CD14-positive monocyte (primary cell): ENCODE measurements around the gene PEG3. TPM values are rescaled to one million over a fixed set of nuclear protein-coding genes. Genes with fewer than 3 reads are reported as not detected.

Experiments
- DNase-seq, 3 donors: peaks; one replicate each; pipeline ENCODE4 v3.0.0-alpha.2; 2011 to 2022
- H2AFZ ChIP-seq: 2 replicates; pipeline ENCODE4 v1.6.0; 2012; ENCODE audit warnings: mild to moderate bottlenecking, low read depth, low read length, inconsistent platforms; ENCODE audit not compliant: insufficient read depth, poor library complexity, severe bottlenecking
- H3K27ac ChIP-seq, 2 donors: 1 replicate in 1 of 2; 2 replicates in 1 of 2; pipeline ENCODE4 v1.5.1; 2012 to 2013; ENCODE audit warnings: low read length in 2 of 2, control low read depth in 1 of 2, inconsistent platforms in 1 of 2, low read depth in 1 of 2, mild to moderate bottlenecking in 1 of 2
- H3K27me3 ChIP-seq, 2 donors: one replicate each; pipeline versions ENCODE4 v1.6.0 to v1.6.1; 2011 to 2013; ENCODE audit warnings: low read length in 2 of 2; ENCODE audit not compliant: control insufficient read depth in 2 of 2, insufficient read depth in 2 of 2
- H3K36me3 ChIP-seq, 2 donors: replicated peaks in 1 of 2; 1 replicate in 1 of 2; 2 replicates in 1 of 2; pipeline versions ENCODE4 v1.5.1 to v1.6.1; 2012 to 2013; ENCODE audit warnings: low read length in 2 of 2, control low read depth in 1 of 2, inconsistent platforms in 1 of 2, mild to moderate bottlenecking in 1 of 2; ENCODE audit not compliant: insufficient read depth in 2 of 2, control insufficient read depth in 1 of 2
- H3K4me1 ChIP-seq, 2 donors: 1 replicate in 1 of 2; 2 replicates in 1 of 2; pipeline versions ENCODE4 v1.5.1 to v1.6.1; 2012 to 2013; ENCODE audit warnings: low read length in 2 of 2, control low read depth in 1 of 2, inconsistent platforms in 1 of 2, mild to moderate bottlenecking in 1 of 2, moderate library complexity in 1 of 2; ENCODE audit not compliant: insufficient read depth in 2 of 2, control insufficient read depth in 1 of 2
- H3K4me2 ChIP-seq: replicated peaks from 2 replicates; pipeline ENCODE3; 2012; ENCODE audit warnings: low read length, moderate library complexity, mild to moderate bottlenecking; ENCODE audit not compliant: poor library complexity, severe bottlenecking; ENCODE audit errors: extremely low read depth
- H3K4me3 ChIP-seq, 3 experiments: fragments of 200-600 bp in 1 of 3; sonication (generic) in 1 of 3; replicated peaks in 1 of 3; 1 replicate in 2 of 3; 2 replicates in 1 of 3; pipeline ENCODE4 v1.5.1; 2011 to 2013; ENCODE audit warnings: low read length in 3 of 3, mild to moderate bottlenecking in 3 of 3, control low read depth in 2 of 3, low read depth in 2 of 3, inconsistent platforms in 1 of 3, moderate library complexity in 1 of 3
- H3K79me2 ChIP-seq: 2 replicates; pipeline ENCODE4 v1.6.0; 2012; ENCODE audit warnings: mild to moderate bottlenecking, control low read depth, inconsistent platforms, low read length, moderate library complexity; ENCODE audit not compliant: insufficient read depth
- H3K9ac ChIP-seq: 2 replicates; pipeline ENCODE4 v1.6.0; 2017; ENCODE audit warnings: low read length, mild to moderate bottlenecking; ENCODE audit not compliant: insufficient read depth, poor library complexity, severe bottlenecking
- H3K9me3 ChIP-seq, 2 donors: replicated peaks in 1 of 2; 1 replicate in 1 of 2; 2 replicates in 1 of 2; pipeline versions ENCODE4 v1.5.1 to v1.6.1; 2012 to 2013; ENCODE audit warnings: low read length in 2 of 2, control low read depth in 1 of 2; ENCODE audit not compliant: control insufficient read depth in 1 of 2, insufficient read depth in 1 of 2
- H4K20me1 ChIP-seq: 2 replicates; pipeline ENCODE4 v1.6.0; 2012; ENCODE audit warnings: mild to moderate bottlenecking, low read length, control low read depth, moderate library complexity; ENCODE audit not compliant: insufficient read depth
- H3K27ac Mint-ChIP-seq, 7 donors: one replicate each; pipeline ENCODE4 v1.8.0; 2020; ENCODE audit warnings: mild to moderate bottlenecking in 7 of 7, mixed read lengths in 7 of 7, moderate library complexity in 6 of 7, inconsistent platforms in 2 of 7
- H3K27me3 Mint-ChIP-seq, 3 donors: one replicate each; pipeline ENCODE4 v1.8.0; 2021 to 2022; ENCODE audit warnings: low read depth in 3 of 3, mild to moderate bottlenecking in 3 of 3, mixed read lengths in 3 of 3, moderate library complexity in 3 of 3, inconsistent platforms in 1 of 3
- H3K36me3 Mint-ChIP-seq, 2 donors: one replicate each; pipeline ENCODE4 v1.8.0; 2020; ENCODE audit warnings: mixed read lengths in 2 of 2, inconsistent platforms in 1 of 2, mild to moderate bottlenecking in 1 of 2
- H3K4me1 Mint-ChIP-seq: one replicate; pipeline ENCODE4 v1.8.0; 2020; ENCODE audit warnings: mild to moderate bottlenecking, mixed read lengths
- H3K4me3 Mint-ChIP-seq, 2 donors: one replicate each; pipeline ENCODE4 v1.8.0; 2020; ENCODE audit warnings: mild to moderate bottlenecking in 2 of 2, mixed read lengths in 2 of 2, moderate library complexity in 1 of 2
- H3K9me3 Mint-ChIP-seq, 7 donors: one replicate each; pipeline ENCODE4 v1.8.0; 2020 to 2022; ENCODE audit warnings: mixed read lengths in 7 of 7, mild to moderate bottlenecking in 6 of 7, moderate library complexity in 6 of 7, inconsistent platforms in 2 of 7
- WGBS: methylation state at CpG from one replicate; pipeline ENCODE4 v1.1.5; 2013; ENCODE audit warnings: missing lambda C conversion rate; ENCODE audit not compliant: insufficient coverage; 5-methylcytosine and 5-hydroxymethylcytosine counted together
- intact Hi-C, 2 donors: fragments of 100-400 bp; cut with micrococcal nuclease; formaldehyde crosslinking; loops; one replicate each; pipeline versions ENCODE4 v1.15.0 to v1.15.1; 2023
- polyA plus RNA-seq, 3 donors: library from polyadenylated mRNA; depleted of rRNA in 1 of 3; unstranded in 2 of 3; stranded (reverse) in 1 of 3; fragments of 300-500 nt in 2 of 3; fragments of >200 nt in 1 of 3; fragmentation: Illumina TruSeq in 2 of 3; gene quantifications; 1 replicate in 2 of 3; 2 replicates in 1 of 3; pipeline ENCODE4 v1.2.3, GENCODE V29; 2012 to 2021
- TF ChIP-seq, protein P1 (sequence below): fragments of 200-600 bp; IDR thresholded peaks from one replicate; pipeline ENCODE4 v1.8.0; 2022; ENCODE audit warnings: antibody characterized with exemption, mild to moderate bottlenecking

PEG3 gene
- polyA plus RNA-seq, 3 donors: 0.05 to 0.07 TPM; not detected in 1

GRCh38 chr19:56814656-56815055, 25.9 kb downstream of the PEG3 start:
- H3K4me3 Mint-ChIP-seq: no peak overlapping the region
- H3K4me3 ChIP-seq: no peak overlapping the region
- 100% methylated on average over 1 of the region's 7 CpGs for WGBS
- H3K9me3 ChIP-seq: peaks cover 63 to 65% of the 10 kb centered on the region in 2 donors
- H3K27ac Mint-ChIP-seq: no peak overlapping the region
- intact Hi-C loops: no loop called here
- no peaks in the 10 kb centered on the region for H3K36me3 Mint-ChIP-seq
- no peak for DNase-seq
- H4K20me1 ChIP-seq: no peaks in the 10 kb centered on the region
- no peak overlapping the region for H3K4me2 ChIP-seq
- H3K79me2 ChIP-seq: no peaks in the 10 kb centered on the region
- TF ChIP-seq, protein P1, sequence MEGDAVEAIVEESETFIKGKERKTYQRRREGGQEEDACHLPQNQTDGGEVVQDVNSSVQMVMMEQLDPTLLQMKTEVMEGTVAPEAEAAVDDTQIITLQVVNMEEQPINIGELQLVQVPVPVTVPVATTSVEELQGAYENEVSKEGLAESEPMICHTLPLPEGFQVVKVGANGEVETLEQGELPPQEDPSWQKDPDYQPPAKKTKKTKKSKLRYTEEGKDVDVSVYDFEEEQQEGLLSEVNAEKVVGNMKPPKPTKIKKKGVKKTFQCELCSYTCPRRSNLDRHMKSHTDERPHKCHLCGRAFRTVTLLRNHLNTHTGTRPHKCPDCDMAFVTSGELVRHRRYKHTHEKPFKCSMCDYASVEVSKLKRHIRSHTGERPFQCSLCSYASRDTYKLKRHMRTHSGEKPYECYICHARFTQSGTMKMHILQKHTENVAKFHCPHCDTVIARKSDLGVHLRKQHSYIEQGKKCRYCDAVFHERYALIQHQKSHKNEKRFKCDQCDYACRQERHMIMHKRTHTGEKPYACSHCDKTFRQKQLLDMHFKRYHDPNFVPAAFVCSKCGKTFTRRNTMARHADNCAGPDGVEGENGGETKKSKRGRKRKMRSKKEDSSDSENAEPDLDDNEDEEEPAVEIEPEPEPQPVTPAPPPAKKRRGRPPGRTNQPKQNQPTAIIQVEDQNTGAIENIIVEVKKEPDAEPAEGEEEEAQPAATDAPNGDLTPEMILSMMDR: no peak
- no peak overlapping the region for H3K27ac ChIP-seq
- no peaks in the 10 kb centered on the region for H3K27me3 Mint-ChIP-seq
- no peaks in the 10 kb centered on the region for H3K36me3 ChIP-seq
- no peaks in the 10 kb centered on the region for H3K4me1 Mint-ChIP-seq
- no peaks in the 10 kb centered on the region for H3K27me3 ChIP-seq
- no peak overlapping the region for H2AFZ ChIP-seq
- H3K4me1 ChIP-seq: no peaks in the 10 kb centered on the region
- H3K9ac ChIP-seq: no peak overlapping the region
- peaks cover 27 to 60% (median 47%) of the 10 kb centered on the region in 7 donors for H3K9me3 Mint-ChIP-seq

- Histone ChIP-seq H3K36me3 (no peaks in the 10 kb centered on the region), H3K4me1 (no peaks in the 10 kb centered on the region), H3K27ac (no peak overlapping the region), H3K4me2 (no peak overlapping the region), H2AFZ (no peak overlapping the region), H4K20me1 (no peaks in the 10 kb centered on the region), H3K9me3 (peaks cover 60 to 65% of the 10 kb centered on the region in 2 donors), H3K27me3 (no peaks in the 10 kb centered on the region), H3K9ac (no peak overlapping the region), H3K4me3 (no peak overlapping the region), H3K79me2 (no peaks in the 10 kb centered on the region)
- TF ChIP-seq, protein P1: no peak
- intact Hi-C loops: no loop called here
- Mint-ChIP-seq H3K4me3 (no peak overlapping the region), H3K4me1 (no peaks in the 10 kb centered on the region), H3K9me3 (peaks cover 27 to 59% (median 47%) of the 10 kb centered on the region in 7 donors), H3K36me3 (no peaks in the 10 kb centered on the region), H3K27ac (no peak overlapping the region), H3K27me3 (no peaks in the 10 kb centered on the region)
- no peak for DNase-seq
- WGBS: 92% methylated on average over 5 of the region's 5 CpGs
Observed at GRCh38 chr19:56813531-56813930, 27.0 kb downstream of the PEG3 start.
